Sigmoid colon (tissue), 4 donors: Measurements from ENCODE around the gene CLCN4.

Source experiments
- CTCF ChIP-seq, 4 experiments: fragments of 450-650 bp in 3 of 4; fragments of 200-600 bp in 1 of 4; IDR thresholded peaks; one replicate each; pipeline ENCODE4 v1.5.1; 2016 to 2019; ENCODE audit warnings: antibody characterized with exemption in 4 of 4, mild to moderate bottlenecking in 3 of 4, moderate library complexity in 2 of 4
- POLR2AphosphoS5 ChIP-seq, 4 donors: sonication (generic); formaldehyde crosslinking; IDR thresholded peaks; one replicate each; pipeline ENCODE4 v1.6.1; 2017; ENCODE audit warnings: antibody characterized with exemption in 4 of 4

- TF ChIP-seq CTCF (IDR thresholded peaks at IDR 0.05) (no peak), POLR2AphosphoS5 (IDR thresholded peaks at IDR 0.05) (no peak)
Observed at GRCh38 chrX:10134921-10135320, 21.9 kb upstream of the CLCN4 start.
